OCI-M2 (cell line): ENCODE results near the gene OVOL3.
"Not testable (repeated sequence)": the region's sequence is repeated elsewhere in the genome, so short reads cannot be mapped to it uniquely, and the experiment has no call there.

Experiments used
- DNase-seq: peaks from one replicate; lab custom pipeline; 2025; ENCODE audit not compliant: unreplicated experiment; lab: John Stamatoyannopoulos, UW

The OVOL3 gene

GRCh38 chr19:36110487-36111199 is at the start of gene OVOL3:
Gene OVOL3 (plus strand): TSS chr19:36111143. CDS start chr19:36111203, 60 bp downstream.
- no peak for DNase-seq

- DNase-seq: no peak
Measured at GRCh38 chr19:36061367-36061766, 49.6 kb upstream of the OVOL3 start.

- DNase-seq: no peak
Measured at GRCh38 chr19:36064826-36065225, 46.1 kb upstream of the OVOL3 start.

GRCh38 chr19:36067681-36068080 is 43.3 kb upstream of the OVOL3 start:
- no peak for DNase-seq

GRCh38 chr19:36068810-36069499 is 42.0 kb upstream of the OVOL3 start:
- DNase-seq: not testable (repeated sequence)

GRCh38 chr19:36072081-36072480 is 38.9 kb upstream of the OVOL3 start:
- no peak for DNase-seq

GRCh38 chr19:36073121-36073876 is 37.6 kb upstream of the OVOL3 start:
- no peak for DNase-seq

- no peak for DNase-seq
Measured at GRCh38 chr19:36079389-36079945, 31.5 kb upstream of the OVOL3 start.

DNA sequence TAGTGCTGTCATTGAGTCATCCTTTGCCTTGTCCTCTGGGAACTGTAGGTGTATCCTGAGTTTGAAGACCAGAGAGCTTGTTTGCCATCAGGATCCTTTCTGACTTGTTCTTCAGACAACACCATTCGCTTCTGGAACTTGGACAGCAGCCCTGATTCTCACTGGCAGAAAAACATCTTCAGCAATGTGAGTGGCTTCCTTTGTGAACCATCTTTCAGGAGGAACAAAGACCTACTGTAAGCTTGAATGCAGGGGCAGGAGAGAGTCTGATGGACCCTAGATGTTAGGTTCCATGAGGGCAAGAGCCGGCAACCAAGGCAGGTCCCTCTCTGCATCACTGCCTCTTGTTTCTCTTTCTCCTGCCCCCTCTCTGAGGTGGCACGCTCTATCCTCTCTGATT is 29.6 kb upstream of the OVOL3 start:
- DNase-seq: no peak

DNA sequence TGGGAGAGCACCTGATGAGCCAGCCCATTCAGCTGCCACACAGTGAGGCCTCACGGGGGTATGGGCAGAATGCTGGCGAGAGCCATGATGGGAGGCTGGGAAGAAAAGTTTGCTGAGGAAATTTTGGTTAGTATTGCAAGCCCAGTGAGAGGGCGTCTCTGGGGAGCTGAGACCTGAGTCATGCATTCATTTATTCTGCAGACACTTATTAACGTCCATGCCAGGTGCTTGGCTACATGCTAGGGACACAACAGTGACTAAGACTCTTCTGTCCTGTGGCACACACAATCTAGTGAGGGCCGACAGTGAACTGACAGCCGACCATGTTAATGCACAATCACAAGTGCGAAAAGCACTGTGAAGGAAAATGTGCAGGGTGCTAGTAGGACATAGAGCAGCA is 29.0 kb upstream of the OVOL3 start:
- no peak for DNase-seq

GRCh38 chr19:36082916-36083315 is 28.0 kb upstream of the OVOL3 start:
- DNase-seq: no peak

DNA sequence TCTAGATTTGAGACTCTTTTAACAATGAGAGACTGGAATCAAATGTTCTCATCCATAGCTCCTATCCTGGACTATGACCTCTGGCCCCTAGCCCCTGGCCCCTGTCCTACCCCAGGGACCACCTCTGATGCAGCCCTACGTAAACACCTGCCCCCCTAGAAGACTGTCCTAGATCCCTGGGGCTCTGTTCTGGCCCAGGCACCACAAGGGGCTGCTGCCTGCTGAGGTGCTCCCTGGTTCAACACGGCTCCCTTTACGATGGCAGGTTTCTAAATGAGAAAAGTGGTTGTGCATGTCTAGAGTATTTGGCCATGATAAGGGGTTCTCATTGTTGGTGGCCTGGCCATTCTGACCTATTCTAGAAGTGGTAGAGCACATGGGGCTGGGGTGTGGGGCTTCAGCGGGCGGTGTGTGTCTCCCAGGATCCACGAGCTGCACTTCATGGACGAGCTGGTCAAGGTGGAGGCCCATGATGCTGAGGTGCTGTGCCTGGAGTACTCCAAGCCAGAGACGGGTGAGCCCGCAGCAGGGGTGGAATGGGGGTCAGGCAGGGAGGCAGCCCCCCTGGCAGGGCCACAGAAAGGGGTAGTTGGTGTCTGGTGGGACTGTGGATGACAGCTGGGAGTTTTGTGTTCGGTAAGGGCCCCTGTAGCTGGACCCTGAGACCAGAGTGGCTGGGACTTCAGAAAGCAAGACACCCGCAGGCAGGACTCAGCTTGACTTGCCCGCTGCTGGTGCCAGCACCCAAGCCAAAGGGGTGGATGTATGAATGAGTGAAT is 26.5 kb upstream of the OVOL3 start:
- no peak for DNase-seq

DNA sequence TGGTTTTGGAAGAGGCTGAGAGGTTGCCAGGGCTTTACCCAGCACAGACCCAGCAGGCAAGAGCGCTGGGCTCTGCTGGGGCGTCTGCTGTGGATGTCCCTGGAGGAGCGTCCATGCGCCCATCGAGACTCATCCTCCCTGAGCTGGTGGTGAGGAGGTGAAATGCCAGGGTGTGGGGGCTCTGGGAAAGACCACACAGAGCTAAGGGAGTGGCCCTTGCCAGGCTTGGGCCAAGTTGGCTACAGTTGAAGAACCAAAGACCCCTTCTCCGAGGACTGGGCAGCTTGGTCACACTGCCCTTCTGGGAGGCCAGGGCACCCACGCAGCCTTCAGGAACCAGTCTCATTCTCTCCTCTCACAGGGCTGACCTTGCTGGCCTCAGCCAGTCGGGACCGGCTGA is 24.6 kb upstream of the OVOL3 start:
- DNase-seq: no peak

GRCh38 chr19:36089847-36090246 is 21.1 kb upstream of the OVOL3 start:
- no peak for DNase-seq

GRCh38 chr19:36090910-36091695 is 19.8 kb upstream of the OVOL3 start:
- no peak for DNase-seq

- DNase-seq: no peak
Measured at GRCh38 chr19:36092566-36092965, 18.4 kb upstream of the OVOL3 start.

DNA sequence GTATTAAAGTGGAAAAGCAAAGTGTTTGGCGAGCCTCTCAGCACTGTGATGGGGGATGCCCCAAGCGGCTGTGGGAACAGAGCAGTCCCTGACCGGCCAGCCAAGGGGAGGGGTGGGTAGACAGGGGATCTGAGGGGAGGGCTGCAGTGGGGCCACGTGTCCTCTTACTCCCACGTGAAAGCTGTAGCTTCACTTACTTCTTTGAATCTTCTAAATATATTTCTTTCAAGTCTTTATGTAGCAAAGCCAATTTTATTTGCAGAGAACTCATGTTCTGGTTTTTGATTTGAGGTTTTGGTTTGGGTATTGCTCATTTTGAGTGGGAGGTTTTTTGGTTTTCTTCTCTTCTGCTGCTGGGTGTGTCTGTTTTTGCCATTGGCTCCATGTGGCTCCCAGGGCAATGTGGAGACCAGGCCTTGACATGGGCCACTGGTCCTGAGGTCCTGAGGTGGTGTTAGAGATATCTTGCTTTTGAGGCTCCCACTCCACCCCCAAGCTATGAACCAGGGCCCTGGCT is 17.7 kb upstream of the OVOL3 start:
- DNase-seq: no peak

GRCh38 chr19:36093687-36094086 is 17.3 kb upstream of the OVOL3 start:
- no peak for DNase-seq

- DNase-seq: no peak
Measured at GRCh38 chr19:36097036-36097435, 13.9 kb upstream of the OVOL3 start.
